ENCODE results near the gene SLC35F3.

- TF ChIP-seq POLR2A (IDR thresholded peaks at IDR 0.05; ENCODE audit: extremely low read depth, insufficient read length) = no peak
- TF ChIP-seq CTCF (IDR thresholded peaks at IDR 0.05; ENCODE audit: low read depth, low read length) = no peak
Observed at GRCh38 chr1:234222561-234223280, 318.2 kb downstream of the SLC35F3 start.

All from NB4 (cell line).